Adrenal gland (tissue), 12 donors: ENCODE data around the gene TFPT. TPM values are rescaled to one million over a fixed set of nuclear protein-coding genes. Genes with fewer than 3 reads are reported as not detected.
"Not testable (repeated sequence)": the region's sequence is repeated elsewhere in the genome, so short reads cannot be mapped to it uniquely, and the experiment has no call there.

Experiments
- DNase-seq, 7 donors: peaks; one replicate each; pipeline ENCODE4 v3.0.0-alpha.2; 2019 to 2020
- H3K27ac ChIP-seq, 5 donors: fragments of 200-600 bp; sonication (generic) in 4 of 5; 1 replicate in 3 of 5; 2 replicates in 2 of 5; pipeline versions ENCODE4 v1.5.1 to v1.8.0; 2016 to 2020; ENCODE audit warnings: mild to moderate bottlenecking in 1 of 5
- H3K27me3 ChIP-seq: fragments of 200-600 bp; 2 replicates; pipeline ENCODE4 v1.8.0; 2021
- H3K36me3 ChIP-seq, 2 donors: fragments of 200-600 bp; replicated peaks in 1 of 2; 1 replicate in 1 of 2; 2 replicates in 1 of 2; pipeline versions ENCODE4 v1.5.1 to v1.8.0; 2018 to 2022
- H3K4me1 ChIP-seq, 2 donors: fragments of 200-600 bp; replicated peaks in 1 of 2; 1 replicate in 1 of 2; 2 replicates in 1 of 2; pipeline versions ENCODE4 v1.5.1 to v1.8.0; 2018 to 2021
- H3K4me3 ChIP-seq, 4 donors: fragments of 200-600 bp; sonication (generic) in 3 of 4; one replicate each; pipeline ENCODE4 v1.5.1; 2016 to 2018
- H3K9me3 ChIP-seq, 3 donors: fragments of 200-600 bp; sonication (generic) in 1 of 3; replicated peaks in 1 of 3; 1 replicate in 2 of 3; 2 replicates in 1 of 3; pipeline versions ENCODE4 v1.5.1 to v1.8.0; 2016 to 2021
- POLR2A ChIP-seq, 2 donors: fragments of 450-650 bp; IDR thresholded peaks; one replicate each; pipeline ENCODE4 v1.6.1; 2017; ENCODE audit warnings: antibody characterized with exemption in 2 of 2, mild to moderate bottlenecking in 2 of 2, moderate library complexity in 1 of 2
- WGBS, 4 donors: extraction: QIAGEN DNeasy Blood & Tissue Kit in 2 of 4; methylation state at CpG; one replicate each; pipeline versions ENCODE4 v1.1.5 to v1.1.7; 2013 to 2017; 5-methylcytosine and 5-hydroxymethylcytosine counted together
- intact Hi-C, 2 donors: fragments of 100-400 bp; cut with DNase I; formaldehyde crosslinking; loops; one replicate each; pipeline versions ENCODE4 v1.14.1 to v1.15.0; 2022 to 2023
- polyA plus RNA-seq, 3 donors: library from polyadenylated mRNA; stranded (reverse); fragments of 200-250 nt in 2 of 3; fragments of 350-450 nt in 1 of 3; fragmentation: Illumina TruSeq in 1 of 3; extraction: RNeasy Lipid Tissue Mini Kit (QIAGEN cat#74804) in 1 of 3; gene quantifications; one replicate each; pipeline ENCODE4 v1.2.3, GENCODE V29; 2013 to 2014
- total RNA-seq, 9 donors: library from RNA; depleted of rRNA in 4 of 9; stranded (reverse); fragments of >200 nt in 4 of 9; fragments of 120-200 nt in 1 of 9; fragmentation: NEBNext Ultra II Directional in 1 of 9; extraction: Animal tissue kit (Norgen Biotek cat#: 25700) in 1 of 9; gene quantifications; one replicate each; pipeline versions ENCODE4 v1.1.0 to v1.2.4, GENCODE V29; 2013 to 2023
- TF ChIP-seq, protein P1 (sequence below), 6 experiments: fragments of 450-650 bp in 4 of 6; fragments of 200-600 bp in 2 of 6; sonication (generic) in 1 of 6; IDR thresholded peaks; 1 replicate in 5 of 6; 2 replicates in 1 of 6; pipeline versions ENCODE4 v1.5.1 to v1.8.0; 2016 to 2021; ENCODE audit warnings: antibody characterized with exemption in 6 of 6, mild to moderate bottlenecking in 2 of 6, moderate library complexity in 1 of 6
- donor health status: healthy with polysubstance abuse.
- donor health status: Bipolar disorder and iron deficiency.
- donor health status: DM: yes; HTN: yes; CAD: no.
- donor health status: DM: no; HTN: no; CAD: no.
- donor health status: DM: no; HTN: no; CAD: no.
- donor health status: DM: yes; HTN: yes; CAD: no.

The TFPT gene
- total and polyA plus RNA-seq, 12 donors, result 11.4 to 58.6 (median 24.6) TPM

DNA sequence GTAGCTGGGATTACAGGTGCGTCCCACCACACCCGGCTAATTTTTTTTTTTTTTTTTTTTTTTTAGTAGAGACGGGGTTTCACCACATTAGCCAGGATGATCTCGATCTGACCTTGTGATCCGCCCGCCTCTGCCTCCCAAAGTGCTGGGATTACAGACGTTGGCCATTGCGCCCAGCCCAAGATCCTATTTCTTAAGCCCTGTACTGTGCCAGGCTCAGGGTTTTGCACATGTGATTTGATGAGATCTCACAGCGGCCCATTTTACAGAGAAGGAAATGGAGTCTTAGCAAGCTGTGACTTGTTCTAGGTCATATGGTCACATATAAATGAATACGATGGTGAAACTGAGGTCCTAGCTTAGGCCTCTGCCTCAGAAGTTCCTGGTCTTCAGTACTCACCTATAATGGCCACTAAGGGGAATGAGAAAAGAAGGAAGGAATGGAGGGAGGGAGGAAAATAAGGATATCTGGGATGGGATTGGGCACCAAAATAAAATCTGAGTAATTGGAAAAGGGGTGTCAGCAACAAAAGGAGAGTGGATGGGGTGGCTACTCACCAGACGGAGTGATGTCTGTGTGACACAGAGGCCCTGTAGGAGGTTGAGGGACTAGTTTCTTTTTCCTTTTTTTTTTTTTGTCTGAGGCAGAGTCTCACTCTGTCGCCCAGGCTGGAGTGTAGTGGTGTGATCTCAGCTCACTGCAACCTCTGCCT lies 16.1 kb downstream of the TFPT start:
- intact Hi-C loops, result no loop called here
- H3K27ac ChIP-seq, result no peak overlapping the region

DNA sequence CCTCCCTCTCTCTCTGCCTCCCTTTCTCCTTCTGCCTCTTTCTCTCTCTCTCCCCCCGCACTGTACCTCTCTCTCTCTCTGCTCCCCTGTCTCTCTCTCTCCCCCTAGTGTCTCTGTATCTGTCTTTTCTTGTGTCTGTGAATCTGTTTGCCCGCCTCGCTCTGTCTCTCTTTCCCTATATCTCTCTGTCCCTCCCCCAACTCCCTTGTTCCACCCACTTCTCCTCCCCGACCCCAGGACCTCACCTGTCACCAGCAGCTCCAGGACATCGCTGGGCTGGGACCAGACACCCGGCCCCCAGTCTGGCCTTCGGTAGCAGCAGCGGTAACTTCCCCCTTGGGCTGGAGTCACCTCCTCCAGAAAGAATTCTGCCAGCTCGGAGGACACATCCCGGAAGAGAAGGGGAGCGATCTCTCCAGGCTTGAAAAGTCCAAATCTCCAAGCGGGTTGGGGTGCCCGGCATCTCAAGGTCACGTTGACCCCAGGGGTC lies 18.8 kb downstream of the TFPT start:
- Histone ChIP-seq H3K27me3 (no peaks in the 10 kb centered on the region), H3K27ac (peak overlapping the region in 1 of 5 donors; percentile 43), H3K4me1 (peaks cover 0 to 7% of the 10 kb centered on the region in 2 donors), H3K9me3 (no peaks in the 10 kb centered on the region), H3K4me3 (peak overlapping the region in 1 of 4 donors; percentile 41), H3K36me3 (no peaks in the 10 kb centered on the region)
- TF ChIP-seq POLR2A (IDR thresholded peaks at IDR 0.05), result no peak
- TF ChIP-seq, protein P1, sequence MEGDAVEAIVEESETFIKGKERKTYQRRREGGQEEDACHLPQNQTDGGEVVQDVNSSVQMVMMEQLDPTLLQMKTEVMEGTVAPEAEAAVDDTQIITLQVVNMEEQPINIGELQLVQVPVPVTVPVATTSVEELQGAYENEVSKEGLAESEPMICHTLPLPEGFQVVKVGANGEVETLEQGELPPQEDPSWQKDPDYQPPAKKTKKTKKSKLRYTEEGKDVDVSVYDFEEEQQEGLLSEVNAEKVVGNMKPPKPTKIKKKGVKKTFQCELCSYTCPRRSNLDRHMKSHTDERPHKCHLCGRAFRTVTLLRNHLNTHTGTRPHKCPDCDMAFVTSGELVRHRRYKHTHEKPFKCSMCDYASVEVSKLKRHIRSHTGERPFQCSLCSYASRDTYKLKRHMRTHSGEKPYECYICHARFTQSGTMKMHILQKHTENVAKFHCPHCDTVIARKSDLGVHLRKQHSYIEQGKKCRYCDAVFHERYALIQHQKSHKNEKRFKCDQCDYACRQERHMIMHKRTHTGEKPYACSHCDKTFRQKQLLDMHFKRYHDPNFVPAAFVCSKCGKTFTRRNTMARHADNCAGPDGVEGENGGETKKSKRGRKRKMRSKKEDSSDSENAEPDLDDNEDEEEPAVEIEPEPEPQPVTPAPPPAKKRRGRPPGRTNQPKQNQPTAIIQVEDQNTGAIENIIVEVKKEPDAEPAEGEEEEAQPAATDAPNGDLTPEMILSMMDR (IDR thresholded peaks at IDR 0.05), result peak in 1 of 6 experiments; percentile 24
- no peak for DNase-seq
- intact Hi-C loops, result no loop called here
- WGBS, 4 donors, result 4 to 13% (median 10%) methylated on average over 14 of the region's 14 CpGs

More for the DNA sequence above, 16.1 kb downstream of the TFPT start:
- H3K36me3 ChIP-seq, result no peaks in the 10 kb centered on the region
- H3K4me1 ChIP-seq, result peaks cover 0 to 18% of the 10 kb centered on the region in 2 donors
- TF ChIP-seq POLR2A (IDR thresholded peaks at IDR 0.05), result no peak
- TF ChIP-seq, protein P1 (IDR thresholded peaks at IDR 0.05), result no peak
- peak in 1 of 7 donors; percentile 6 for DNase-seq
- 71 to 74% (median 72%) methylated on average over 11 to 12 of the region's 12 CpGs for WGBS, 4 donors
- H3K4me3 ChIP-seq, result no peak overlapping the region
- no peaks in the 10 kb centered on the region for H3K9me3 ChIP-seq
- H3K27me3 ChIP-seq, result no peaks in the 10 kb centered on the region

DNA sequence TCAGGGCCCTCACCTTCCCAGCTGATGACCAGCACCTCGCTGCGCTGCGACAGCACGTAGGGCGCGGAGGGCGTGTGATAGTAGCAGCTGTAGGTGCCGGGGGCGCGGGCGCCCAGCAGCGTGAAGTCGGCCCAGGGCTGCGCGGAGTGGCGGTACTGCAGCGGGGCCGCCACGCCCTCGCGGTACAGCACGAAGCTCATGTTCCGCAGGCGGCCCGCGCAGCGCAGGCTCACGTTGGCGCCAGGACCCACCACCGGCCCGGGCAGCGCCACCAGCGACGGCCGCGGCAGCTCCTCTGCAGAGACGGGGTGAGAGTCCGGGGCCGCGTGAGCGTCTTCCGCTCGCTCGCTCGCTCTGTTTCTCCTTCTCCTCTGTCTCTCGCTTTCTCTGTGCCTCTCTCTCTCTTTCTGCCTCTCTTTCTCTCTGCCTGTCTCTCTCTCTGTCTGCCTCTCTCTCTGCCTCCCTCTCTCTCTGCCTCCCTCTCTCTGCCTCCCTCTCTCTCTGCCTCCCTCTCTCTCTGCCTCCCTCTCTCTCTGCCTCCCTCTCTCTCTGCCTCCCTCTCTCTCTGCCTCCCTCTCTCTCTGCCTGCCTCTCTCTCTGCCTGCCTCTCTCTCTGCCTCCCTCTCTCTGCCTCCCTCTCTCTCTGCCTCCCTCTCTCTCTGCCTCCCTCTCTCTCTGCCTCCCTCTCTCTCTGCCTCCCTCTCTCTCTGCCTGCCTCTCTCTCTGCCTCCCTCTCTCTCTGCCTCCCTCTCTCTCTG lies 19.4 kb downstream of the TFPT start:
- H3K4me3 ChIP-seq, result peak overlapping the region in 1 of 4 donors; percentile 45
- H3K27ac ChIP-seq, H3K9me3 ChIP-seq, intact Hi-C loops, H3K36me3 ChIP-seq, H3K27me3 ChIP-seq, H3K4me1 ChIP-seq: not testable (repeated sequence)
- DNase-seq, result peak in 3 of 7 donors; percentile 50 to 71 (median 60)
- 1 to 3% (median 1%) methylated on average over 15 to 46 of the region's 46 CpGs for WGBS, 4 donors

DNA sequence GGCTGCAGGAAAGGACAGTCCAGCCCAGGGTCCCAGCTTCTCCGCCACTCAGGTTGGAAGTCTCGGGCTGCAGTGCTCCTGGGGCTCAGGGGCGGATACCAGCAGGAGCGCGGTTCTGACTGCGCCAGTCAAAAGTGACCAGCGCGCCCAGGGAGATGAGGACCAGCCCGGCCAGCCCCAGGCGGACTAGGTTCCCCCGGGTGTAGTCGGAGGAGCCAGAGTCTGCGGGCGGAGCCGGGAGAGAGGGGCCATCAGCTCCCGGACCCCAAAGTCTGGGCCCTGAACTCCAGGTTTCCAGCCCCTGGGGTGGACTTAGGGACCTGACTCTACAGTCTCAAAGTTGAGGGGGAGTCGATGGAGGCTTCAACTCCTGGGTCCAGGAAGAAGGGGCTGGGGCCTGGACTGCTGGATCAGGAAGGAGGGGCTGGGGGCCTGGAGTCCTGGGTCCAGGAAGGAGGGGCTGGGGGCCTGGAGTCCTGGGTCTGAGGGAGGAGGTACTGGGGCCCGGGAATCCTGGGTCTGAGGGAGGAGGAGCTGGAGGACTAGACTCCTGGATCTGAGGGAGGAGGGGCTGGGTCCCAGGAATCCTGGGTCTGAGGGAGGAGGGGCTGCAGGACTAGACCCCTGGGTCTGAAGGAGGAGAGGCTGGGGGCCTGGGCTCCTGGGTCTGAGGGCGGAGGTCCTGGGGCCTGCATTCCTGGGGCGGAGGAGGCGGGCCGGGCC lies 20.2 kb downstream of the TFPT start:
- intact Hi-C loops, result no loop called here
- H3K27ac ChIP-seq, result no peak overlapping the region
- H3K27me3 ChIP-seq, result no peaks in the 10 kb centered on the region
- H3K36me3 ChIP-seq, result no peaks in the 10 kb centered on the region
- H3K9me3 ChIP-seq, result no peaks in the 10 kb centered on the region
- 70 to 90% (median 78%) methylated on average over 17 to 22 of the region's 22 CpGs for WGBS, 4 donors
- DNase-seq, result no peak
- peak overlapping the region in 1 of 4 donors; percentile 45 for H3K4me3 ChIP-seq
- TF ChIP-seq POLR2A (IDR thresholded peaks at IDR 0.05), result no peak
- TF ChIP-seq, protein P1 (IDR thresholded peaks at IDR 0.05), result no peak
- H3K4me1 ChIP-seq, result peaks cover 0 to 7% of the 10 kb centered on the region in 2 donors
